Esophagus muscularis mucosa (tissue), 4 donors: ENCODE data around the gene ELOA. TPM values are rescaled to one million over a fixed set of nuclear protein-coding genes. Genes with fewer than 3 reads are reported as not detected.
A peak's percentile ranks its signal among the peaks of the same experiment; 100 is the strongest.

Experiments used
- DNase-seq: peaks from one replicate; pipeline ENCODE4 v3.0.0-alpha.2; 2017; ENCODE audit errors: extremely low spot score
- H3K27ac ChIP-seq, 4 donors: fragments of 200-600 bp; sonication (generic); replicated peaks in 1 of 4; 1 replicate in 3 of 4; 2 replicates in 1 of 4; pipeline ENCODE4 v1.5.1; 2016 to 2019; ENCODE audit warnings: mild to moderate bottlenecking in 1 of 4
- H3K27me3 ChIP-seq, 4 donors: fragments of 200-600 bp; sonication (generic); one replicate each; pipeline versions ENCODE4 v1.5.1 to v1.6.0; 2016 to 2019
- H3K36me3 ChIP-seq, 4 donors: fragments of 200-600 bp; sonication (generic); one replicate each; pipeline ENCODE4 v1.5.1; 2016 to 2019
- H3K4me1 ChIP-seq, 4 donors: fragments of 200-600 bp; sonication (generic); one replicate each; pipeline ENCODE4 v1.5.1; 2016 to 2019
- H3K4me3 ChIP-seq, 4 donors: fragments of 200-600 bp; sonication (generic); 1 replicate in 2 of 4; 2 replicates in 2 of 4; pipeline ENCODE4 v1.5.1; 2016 to 2019; ENCODE audit warnings: mild to moderate bottlenecking in 4 of 4, moderate library complexity in 1 of 4
- H3K9me3 ChIP-seq, 4 donors: fragments of 200-600 bp; sonication (generic); 1 replicate in 3 of 4; 2 replicates in 1 of 4; pipeline ENCODE4 v1.5.1; 2016 to 2019
- CTCF ChIP-seq, 3 experiments: fragments of 200-600 bp in 2 of 3; fragments of 450-650 bp in 1 of 3; sonication (generic) in 2 of 3; IDR thresholded peaks; one replicate each; pipeline ENCODE4 v1.5.1; 2017 to 2019; ENCODE audit warnings: antibody characterized with exemption in 3 of 3, mild to moderate bottlenecking in 2 of 3, moderate library complexity in 1 of 3
- EP300 ChIP-seq: sonication (generic); formaldehyde crosslinking; IDR thresholded peaks from one replicate; pipeline ENCODE4 v1.6.1; 2017; ENCODE audit warnings: antibody characterized with exemption
- POLR2A ChIP-seq: fragments of 450-650 bp; IDR thresholded peaks from one replicate; pipeline ENCODE4 v1.6.1; 2017; ENCODE audit warnings: antibody characterized with exemption, moderate library complexity, mild to moderate bottlenecking, low read depth
- POLR2AphosphoS5 ChIP-seq, 2 donors: sonication (generic); formaldehyde crosslinking; IDR thresholded peaks; one replicate each; pipeline ENCODE4 v1.6.1; 2017; ENCODE audit warnings: antibody characterized with exemption in 2 of 2
- WGBS: methylation state at CpG from one replicate; pipeline ENCODE4 v1.1.5; 2018; 5-methylcytosine and 5-hydroxymethylcytosine counted together
- intact Hi-C: fragments of 100-400 bp; cut with DNase I; formaldehyde crosslinking; loops from one replicate; pipeline ENCODE4 v1.15.1; 2023
- total RNA-seq, 4 donors: library from RNA; depleted of rRNA; stranded (reverse); fragments of >200 nt; gene quantifications; one replicate each; pipeline versions ENCODE4 v1.1.0 to v1.2.1, GENCODE V29; 2016

The ELOA gene
- total RNA-seq, 4 donors from 2014 or later = 35.7 to 45.4 (median 39.1) TPM

GRCh38 chr1:23704834-23705495 lies 38.3 kb upstream of the ELOA start:
- Histone ChIP-seq H3K36me3 (peaks cover 16 to 55% (median 45%) of the 10 kb centered on the region in 4 donors), H3K4me3 (no peak overlapping the region), H3K9me3 (no peaks in the 10 kb centered on the region), H3K27me3 (no peaks in the 10 kb centered on the region), H3K27ac (no peak overlapping the region), H3K4me1 (peaks cover 0 to 11% (median 3%) of the 10 kb centered on the region in 4 donors)
- intact Hi-C loops = no loop called here
- no peak for DNase-seq
- 83% methylated on average over 6 of the region's 6 CpGs for WGBS
- no peak for TF ChIP-seq POLR2AphosphoS5 (IDR thresholded peaks at IDR 0.05)
- TF ChIP-seq CTCF (IDR thresholded peaks at IDR 0.05) = no peak
- no peak for TF ChIP-seq POLR2A
- TF ChIP-seq EP300 = no peak

- TF ChIP-seq EP300 (no peak), POLR2AphosphoS5 (IDR thresholded peaks at IDR 0.05) (no peak), CTCF (IDR thresholded peaks at IDR 0.05) (no peak), POLR2A (no peak)
- peaks cover 0 to 20% (median 16%) of the 10 kb centered on the region in 4 donors for H3K36me3 ChIP-seq
- no peaks in the 10 kb centered on the region for H3K27me3 ChIP-seq
- no peaks in the 10 kb centered on the region for H3K4me1 ChIP-seq
- no peak overlapping the region for H3K4me3 ChIP-seq
- intact Hi-C loops = no loop called here
- H3K9me3 ChIP-seq = no peaks in the 10 kb centered on the region
- WGBS = 94% methylated on average over 4 of the region's 4 CpGs
- DNase-seq = no peak
- no peak overlapping the region for H3K27ac ChIP-seq
These were observed 34.0 kb upstream of the ELOA start for GRCh38 chr1:23709229-23709628.

- intact Hi-C loops = no loop called here
- 75% methylated on average over 3 of the region's 3 CpGs for WGBS
- Histone ChIP-seq H3K27ac (no peak overlapping the region), H3K9me3 (no peaks in the 10 kb centered on the region), H3K27me3 (no peaks in the 10 kb centered on the region), H3K4me1 (peaks cover 0 to 12% (median 3%) of the 10 kb centered on the region in 4 donors), H3K36me3 (peaks cover 0 to 7% (median 0%) of the 10 kb centered on the region in 4 donors), H3K4me3 (no peak overlapping the region)
- TF ChIP-seq EP300 = no peak
- peak in 2 of 3 experiments; percentile 11 to 42 for TF ChIP-seq CTCF (IDR thresholded peaks at IDR 0.05)
- no peak for DNase-seq
These were observed 24.8 kb upstream of the ELOA start for GRCh38 chr1:23718482-23718881.

- TF ChIP-seq CTCF (IDR thresholded peaks at IDR 0.05) (no peak), POLR2AphosphoS5 (IDR thresholded peaks at IDR 0.05) (no peak), POLR2A (no peak), EP300 (no peak)
- no peak overlapping the region for H3K4me3 ChIP-seq
- intact Hi-C loops = no loop called here
- DNase-seq = no peak
- peaks cover 0 to 12% (median 3%) of the 10 kb centered on the region in 4 donors for H3K4me1 ChIP-seq
- H3K27ac ChIP-seq = no peak overlapping the region
- H3K36me3 ChIP-seq = peaks cover 0 to 7% (median 0%) of the 10 kb centered on the region in 4 donors
- H3K27me3 ChIP-seq = no peaks in the 10 kb centered on the region
- 92% methylated on average over 2 of the region's 3 CpGs for WGBS
- no peaks in the 10 kb centered on the region for H3K9me3 ChIP-seq
These were observed 24.0 kb upstream of the ELOA start for GRCh38 chr1:23719162-23719820.
